Esophagus squamous epithelium (tissue), 5 donors: ENCODE results near the gene TIMP3. TPM values are rescaled to one million over a fixed set of nuclear protein-coding genes. Genes with fewer than 3 reads are reported as not detected.
"Not testable (repeated sequence)": the region's sequence is repeated elsewhere in the genome, so short reads cannot be mapped to it uniquely, and the experiment has no call there.

ENCODE experiments used
- DNase-seq: peaks from one replicate; lab custom pipeline; 2025; lab: John Stamatoyannopoulos, UW
- H3K27ac ChIP-seq, 4 donors: fragments of 200-600 bp; sonication (generic); one replicate each; pipeline ENCODE4 v1.5.1; 2016 to 2019; ENCODE audit warnings: mild to moderate bottlenecking in 1 of 4
- H3K27me3 ChIP-seq, 4 donors: fragments of 200-600 bp; sonication (generic); 1 replicate in 3 of 4; 2 replicates in 1 of 4; pipeline versions ENCODE4 v1.5.1 to v1.6.0; 2017 to 2021; ENCODE audit warnings: antibody characterized with exemption in 1 of 4
- H3K36me3 ChIP-seq, 3 donors: fragments of 200-600 bp; sonication (generic); one replicate each; pipeline ENCODE4 v1.5.1; 2016 to 2019
- H3K4me1 ChIP-seq, 3 donors: fragments of 200-600 bp; sonication (generic); one replicate each; pipeline ENCODE4 v1.5.1; 2017 to 2019
- H3K4me3 ChIP-seq, 4 donors: fragments of 200-600 bp; sonication (generic); 1 replicate in 3 of 4; 2 replicates in 1 of 4; pipeline ENCODE4 v1.5.1; 2016 to 2019; ENCODE audit warnings: mild to moderate bottlenecking in 2 of 4, moderate library complexity in 1 of 4
- H3K9me3 ChIP-seq, 3 donors: fragments of 200-600 bp; sonication (generic); one replicate each; pipeline ENCODE4 v1.5.1; 2016 to 2019
- POLR2A ChIP-seq, 4 donors: fragments of 450-650 bp; IDR thresholded peaks; one replicate each; pipeline ENCODE4 v1.6.1; 2017; ENCODE audit warnings: antibody characterized with exemption in 4 of 4, mild to moderate bottlenecking in 4 of 4, moderate library complexity in 3 of 4
- WGBS, 2 donors: methylation state at CpG; one replicate each; pipeline ENCODE4 v1.1.5; 2018; 5-methylcytosine and 5-hydroxymethylcytosine counted together
- intact Hi-C: fragments of 100-400 bp; cut with DNase I; formaldehyde crosslinking; loops from one replicate; pipeline ENCODE4 v1.15.0; 2022
- total RNA-seq, 4 donors: library from RNA; depleted of rRNA; stranded (reverse); fragments of >200 nt; gene quantifications; one replicate each; pipeline ENCODE4 v1.1.0, GENCODE V29; 2016
- TF ChIP-seq, protein P1 (sequence below), 6 experiments: fragments of 450-650 bp in 4 of 6; fragments of 200-600 bp in 2 of 6; sonication (generic) in 2 of 6; IDR thresholded peaks; one replicate each; pipeline ENCODE4 v1.5.1; 2016 to 2019; ENCODE audit warnings: antibody characterized with exemption in 6 of 6, mild to moderate bottlenecking in 4 of 6, moderate library complexity in 4 of 6
- donor health status: DM: yes; HTN: yes; CAD: no.

Gene TIMP3
- total RNA-seq, 4 donors from 2014 or later = 15.3 to 306 (median 54.2) TPM

DNA sequence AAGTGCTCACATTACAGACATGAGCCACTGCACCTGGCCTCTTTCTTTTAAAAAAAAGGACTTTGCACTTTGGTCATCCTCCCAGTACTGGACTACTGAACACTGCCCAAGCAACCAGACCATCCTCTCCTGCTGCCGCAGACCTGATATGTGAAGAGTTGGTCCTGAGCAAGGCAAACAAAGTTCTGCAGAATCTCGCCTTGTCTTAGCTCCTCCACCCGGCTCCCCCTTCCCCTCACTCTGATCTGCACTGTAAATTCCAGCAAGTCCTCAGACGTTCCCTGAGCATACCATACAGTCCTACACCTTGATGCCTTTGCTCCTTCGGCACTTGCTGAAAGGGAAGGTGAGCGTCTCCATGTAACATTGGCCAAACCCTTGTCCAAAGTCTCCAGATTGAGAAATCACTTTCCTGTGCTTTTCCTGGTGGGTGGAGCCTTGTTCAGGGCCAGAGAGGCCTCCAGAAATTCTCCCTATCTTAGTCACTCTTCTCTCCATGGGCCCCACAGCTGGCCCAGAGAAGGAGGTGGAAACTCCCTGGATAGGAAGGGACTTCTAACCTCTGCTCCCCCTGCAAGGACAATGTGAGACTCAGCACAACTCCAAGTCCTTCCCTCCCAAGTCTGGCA is 47.0 kb upstream of the TIMP3 start:
- Histone ChIP-seq H3K4me3 (no peak overlapping the region), H3K4me1 (peaks cover 0 to 9% (median 0%) of the 10 kb centered on the region in 3 donors), H3K27ac (peak overlapping the region in 1 of 4 donors; percentile 60), H3K36me3 (no peaks in the 10 kb centered on the region), H3K27me3 (no peaks in the 10 kb centered on the region), H3K9me3 (no peaks in the 10 kb centered on the region)
- no peak for DNase-seq
- WGBS, 2 donors = 63 to 77% methylated on average over 5 to 6 of the region's 6 CpGs
- intact Hi-C loops = no loop called here
- TF ChIP-seq POLR2A (IDR thresholded peaks at IDR 0.05) = no peak
- TF ChIP-seq, protein P1, sequence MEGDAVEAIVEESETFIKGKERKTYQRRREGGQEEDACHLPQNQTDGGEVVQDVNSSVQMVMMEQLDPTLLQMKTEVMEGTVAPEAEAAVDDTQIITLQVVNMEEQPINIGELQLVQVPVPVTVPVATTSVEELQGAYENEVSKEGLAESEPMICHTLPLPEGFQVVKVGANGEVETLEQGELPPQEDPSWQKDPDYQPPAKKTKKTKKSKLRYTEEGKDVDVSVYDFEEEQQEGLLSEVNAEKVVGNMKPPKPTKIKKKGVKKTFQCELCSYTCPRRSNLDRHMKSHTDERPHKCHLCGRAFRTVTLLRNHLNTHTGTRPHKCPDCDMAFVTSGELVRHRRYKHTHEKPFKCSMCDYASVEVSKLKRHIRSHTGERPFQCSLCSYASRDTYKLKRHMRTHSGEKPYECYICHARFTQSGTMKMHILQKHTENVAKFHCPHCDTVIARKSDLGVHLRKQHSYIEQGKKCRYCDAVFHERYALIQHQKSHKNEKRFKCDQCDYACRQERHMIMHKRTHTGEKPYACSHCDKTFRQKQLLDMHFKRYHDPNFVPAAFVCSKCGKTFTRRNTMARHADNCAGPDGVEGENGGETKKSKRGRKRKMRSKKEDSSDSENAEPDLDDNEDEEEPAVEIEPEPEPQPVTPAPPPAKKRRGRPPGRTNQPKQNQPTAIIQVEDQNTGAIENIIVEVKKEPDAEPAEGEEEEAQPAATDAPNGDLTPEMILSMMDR (IDR thresholded peaks at IDR 0.05) = no peak

DNA sequence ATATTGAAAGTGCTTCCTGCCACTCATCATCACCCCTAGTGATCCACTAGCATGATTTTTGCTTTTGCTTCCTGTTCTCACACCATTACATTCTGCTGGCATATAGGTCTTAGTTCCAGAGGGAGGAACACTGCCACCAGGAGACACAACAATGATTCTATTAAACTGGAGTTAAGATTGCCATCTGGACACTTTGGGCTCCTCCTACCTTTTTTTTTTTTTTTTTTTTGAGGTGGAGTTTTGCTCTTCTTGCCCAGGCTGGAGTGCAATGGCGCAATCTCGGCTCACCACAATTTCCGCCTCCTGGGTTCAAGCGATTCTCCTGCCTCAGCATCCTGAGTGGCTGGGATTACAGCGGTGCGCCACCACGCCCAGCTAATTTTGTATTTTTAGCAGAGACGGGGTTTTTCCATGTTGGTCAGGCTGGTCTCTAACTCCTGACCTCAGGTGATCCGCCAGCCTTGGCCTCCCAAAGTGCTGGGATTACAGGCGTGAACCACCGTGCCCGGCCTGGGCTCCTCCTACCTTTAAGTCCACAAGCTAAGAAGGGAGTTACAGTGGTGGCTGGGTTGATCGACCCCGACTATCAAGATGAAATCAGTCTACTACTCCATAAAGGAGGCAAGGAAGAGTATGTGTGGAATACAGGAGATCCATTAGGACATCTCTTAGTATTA is 44.3 kb upstream of the TIMP3 start:
- H3K9me3 ChIP-seq, H3K36me3 ChIP-seq, H3K27ac ChIP-seq, DNase-seq, H3K4me3 ChIP-seq, intact Hi-C loops: not testable (repeated sequence)
- Histone ChIP-seq H3K27me3 (peaks cover 0 to 11% (median 0%) of the 10 kb centered on the region in 4 donors), H3K4me1 (peaks cover 0 to 29% (median 12%) of the 10 kb centered on the region in 3 donors)
- WGBS, 2 donors = 89 to 95% methylated on average over 5 to 11 of the region's 14 CpGs

DNA sequence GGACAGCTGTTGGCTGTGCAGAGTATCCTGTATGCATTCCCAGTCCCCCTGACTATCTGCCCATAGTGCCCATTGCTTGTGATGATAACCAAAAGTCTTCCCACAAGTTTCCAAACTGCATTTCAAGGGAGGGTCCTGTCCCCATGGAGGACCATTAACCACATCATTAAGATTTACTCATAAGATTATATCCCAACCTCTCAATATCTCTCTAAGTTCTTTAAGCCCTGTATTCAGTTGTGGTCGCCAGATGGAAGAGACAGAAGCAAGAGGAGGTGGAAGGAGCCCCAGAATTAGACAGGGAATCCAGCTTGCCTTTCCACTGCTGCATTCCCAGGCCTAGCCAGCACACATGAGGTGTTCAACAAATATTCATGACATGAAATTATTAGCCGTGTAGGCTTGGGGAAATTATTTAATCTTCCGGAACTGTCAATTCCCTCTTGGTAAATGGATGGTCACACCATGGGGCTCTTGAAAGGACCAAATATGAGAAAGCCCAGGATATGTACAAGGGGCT is 42.6 kb upstream of the TIMP3 start:
- no peak for DNase-seq
- 78 to 91% methylated on average over 2 to 3 of the region's 3 CpGs for WGBS, 2 donors
- Histone ChIP-seq H3K27ac (no peak overlapping the region), H3K36me3 (no peaks in the 10 kb centered on the region), H3K9me3 (no peaks in the 10 kb centered on the region), H3K4me1 (peaks cover 0 to 26% (median 15%) of the 10 kb centered on the region in 3 donors), H3K4me3 (no peak overlapping the region), H3K27me3 (peaks cover 0 to 13% (median 0%) of the 10 kb centered on the region in 4 donors)
- TF ChIP-seq POLR2A (IDR thresholded peaks at IDR 0.05) = no peak
- TF ChIP-seq, protein P1 (IDR thresholded peaks at IDR 0.05) = no peak
- intact Hi-C loops = no loop called here

DNA sequence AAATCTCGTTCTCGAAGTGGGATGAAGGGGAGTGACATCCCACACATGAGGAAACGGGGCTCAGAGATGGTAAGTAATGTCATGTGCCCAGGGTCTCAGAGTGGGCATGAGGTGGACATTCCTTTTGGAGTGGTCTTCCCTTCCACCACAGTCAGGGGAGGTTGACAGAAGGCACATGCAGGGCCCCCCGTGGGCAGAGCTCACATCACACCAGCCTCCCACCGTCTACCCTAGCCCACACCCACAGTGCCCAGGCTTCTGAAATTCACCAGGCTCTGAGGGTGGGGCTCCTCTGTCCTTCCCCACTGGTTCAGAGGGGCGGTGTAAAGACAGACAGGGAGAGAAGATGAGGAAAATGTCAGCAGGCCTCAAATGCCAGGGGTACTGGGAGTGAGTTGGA is 41.1 kb upstream of the TIMP3 start:
- no peaks in the 10 kb centered on the region for H3K9me3 ChIP-seq
- 89% methylated on average over 5 of the region's 6 CpGs; no CpG with 5 or more reads in 1 of the 2 donors for WGBS, 2 donors
- peaks cover 0 to 13% (median 0%) of the 10 kb centered on the region in 4 donors for H3K27me3 ChIP-seq
- peaks cover 0 to 39% (median 22%) of the 10 kb centered on the region in 3 donors for H3K4me1 ChIP-seq
- no peaks in the 10 kb centered on the region for H3K36me3 ChIP-seq
- no peak for DNase-seq
- no peak for TF ChIP-seq POLR2A (IDR thresholded peaks at IDR 0.05)
- TF ChIP-seq, protein P1 (IDR thresholded peaks at IDR 0.05) = no peak
- intact Hi-C loops = no loop called here
- H3K4me3 ChIP-seq = no peak overlapping the region
- H3K27ac ChIP-seq = peak overlapping the region; percentile 34 to 74 (median 56)

DNA sequence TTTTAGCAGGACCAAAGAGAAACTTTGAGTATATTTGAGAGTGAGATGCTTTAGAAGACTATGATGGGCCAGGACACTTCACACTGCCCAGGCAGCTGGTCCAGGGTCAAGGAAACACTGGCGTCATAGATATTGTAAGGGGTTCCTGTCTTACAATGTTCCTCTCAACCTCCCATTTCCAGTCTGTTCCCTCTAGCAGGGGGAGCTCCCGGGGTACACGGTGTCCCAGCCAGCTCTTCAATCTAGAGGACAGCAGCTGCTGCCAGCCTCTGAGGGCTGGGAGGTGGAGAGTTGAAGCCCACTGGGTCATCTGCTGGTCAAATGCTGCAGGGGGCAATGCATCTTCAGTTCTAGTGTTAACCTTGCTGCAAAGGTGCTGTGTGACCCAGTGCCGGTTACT is 40.7 kb upstream of the TIMP3 start:
- Histone ChIP-seq H3K27ac (peak overlapping the region; percentile 34 to 74 (median 58)), H3K4me3 (no peak overlapping the region), H3K9me3 (no peaks in the 10 kb centered on the region), H3K36me3 (no peaks in the 10 kb centered on the region), H3K4me1 (peaks cover 0 to 39% (median 22%) of the 10 kb centered on the region in 3 donors), H3K27me3 (peaks cover 0 to 13% (median 0%) of the 10 kb centered on the region in 4 donors)
- no peak for DNase-seq
- TF ChIP-seq POLR2A (IDR thresholded peaks at IDR 0.05) = no peak
- TF ChIP-seq, protein P1 (IDR thresholded peaks at IDR 0.05) = no peak
- intact Hi-C loops = no loop called here
- WGBS, 2 donors = 31 to 53% methylated on average over 2 to 3 of the region's 4 CpGs
